SK-N-SH (cell line): Measurements from ENCODE around the gene ANGPTL8. TPM values are rescaled to one million over a fixed set of nuclear protein-coding genes. Genes with fewer than 3 reads are reported as not detected.

Experiments used
- CTCF ChIA-PET: fragments of 300-600, 350-600 bp; formaldehyde crosslinking; extraction: SDS; loops from one replicate; lab custom pipeline; 2021; lab: Yijun Ruan, JAX
- POLR2A ChIA-PET: fragments of 350-600 bp; sonication (Branson Sonifier 250); formaldehyde crosslinking; extraction: SDS; loops from one replicate; lab custom pipeline; 2020; ENCODE audit warnings: antibody characterized with exemption, inconsistent platforms; lab: Yijun Ruan, JAX
- DNase-seq: peaks from one replicate; pipeline ENCODE4 v3.0.0; 2012
- H2AFZ ChIP-seq: fragments of 200-600 bp; sonication (generic); 2 replicates; pipeline ENCODE4 v1.8.1; 2016; ENCODE audit warnings: antibody characterized with exemption, mild to moderate bottlenecking, low read depth
- H3F3A ChIP-seq: fragments of 200-600 bp; sonication (generic); replicated peaks from 2 replicates; pipeline ENCODE3; 2016; ENCODE audit warnings: antibody characterized with exemption, mild to moderate bottlenecking; ENCODE audit not compliant: insufficient read depth
- H3K27ac ChIP-seq, 2 experiments: fragments of 200-500 bp in 1 of 2; fragments of 200-600 bp in 1 of 2; sonication (Bioruptor generic) in 1 of 2; sonication (generic), shearing (Covaris generic) in 1 of 2; 2 replicates each; pipeline versions ENCODE4 v1.5.1 to v1.6.1; 2014 to 2016; ENCODE audit warnings: low read depth in 2 of 2, inconsistent platforms in 1 of 2, low read length in 1 of 2, mild to moderate bottlenecking in 1 of 2, mixed read lengths in 1 of 2
- H3K27me3 ChIP-seq: fragments of 200-600 bp; sonication (generic), shearing (Covaris generic); 2 replicates; pipeline ENCODE4 v1.6.1; 2016; ENCODE audit warnings: mixed run types; ENCODE audit not compliant: insufficient read depth
- H3K36me3 ChIP-seq, 2 experiments: fragments of 200-500 bp in 1 of 2; fragments of 200-600 bp in 1 of 2; sonication (Bioruptor generic) in 1 of 2; sonication (generic) in 1 of 2; replicated peaks in 1 of 2; 2 replicates each; pipeline versions ENCODE3 to v1.5.1; 2014 to 2016; ENCODE audit warnings: low read length in 1 of 2, mild to moderate bottlenecking in 1 of 2; ENCODE audit not compliant: insufficient read depth in 2 of 2, control insufficient read depth in 1 of 2
- H3K4me1 ChIP-seq, 2 experiments: fragments of 200-500 bp in 1 of 2; fragments of 200-600 bp in 1 of 2; sonication (Bioruptor generic) in 1 of 2; sonication (generic), shearing (Covaris generic) in 1 of 2; 2 replicates each; pipeline versions ENCODE4 v1.5.1 to v1.6.1; 2014 to 2016; ENCODE audit warnings: low read depth in 1 of 2, low read length in 1 of 2, mixed run types in 1 of 2; ENCODE audit not compliant: insufficient read depth in 2 of 2, control insufficient read depth in 1 of 2
- H3K4me2 ChIP-seq: fragments of 200-600 bp; sonication (generic), shearing (Covaris generic); 2 replicates; pipeline ENCODE4 v1.6.1; 2017; ENCODE audit warnings: mixed run types
- H3K4me3 ChIP-seq, 2 experiments: fragments of 200-500 bp in 1 of 2; fragments of 200-600 bp in 1 of 2; sonication (Bioruptor generic) in 1 of 2; sonication (generic), shearing (Covaris generic) in 1 of 2; 2 replicates each; pipeline versions ENCODE4 v1.5.1 to v1.8.1; 2014 to 2016; ENCODE audit warnings: low read depth in 2 of 2, inconsistent platforms in 1 of 2, low read length in 1 of 2, mild to moderate bottlenecking in 1 of 2, mixed read lengths in 1 of 2, moderate library complexity in 1 of 2
- H3K79me2 ChIP-seq: fragments of 200-600 bp; sonication (generic); 2 replicates; pipeline ENCODE4 v1.8.1; 2017; ENCODE audit warnings: mild to moderate bottlenecking; ENCODE audit not compliant: insufficient read depth
- H3K9ac ChIP-seq: fragments of 200-600 bp; sonication (generic); 2 replicates; pipeline ENCODE4 v1.6.1; 2017; ENCODE audit warnings: mixed run types
- H3K9me2 ChIP-seq: fragments of 200-600 bp; sonication (generic); 2 replicates; pipeline ENCODE4 v1.6.1; 2017; ENCODE audit warnings: mixed run types
- H3K9me3 ChIP-seq: fragments of 200-600 bp; sonication (generic); 2 replicates; pipeline ENCODE4 v1.6.1; 2017; ENCODE audit warnings: mixed run types, mild to moderate bottlenecking, moderate library complexity
- H4K20me1 ChIP-seq: fragments of 200-600 bp; sonication (generic); 2 replicates; pipeline ENCODE4 v1.6.1; 2017; ENCODE audit warnings: mild to moderate bottlenecking, mixed run types; ENCODE audit not compliant: insufficient read depth
- ELF1 ChIP-seq: IDR thresholded peaks from 2 replicates; pipeline ENCODE4 v1.4.0; 2012
- FOSL2 ChIP-seq: IDR thresholded peaks from 2 replicates; pipeline ENCODE4 v1.4.0; 2012; ENCODE audit warnings: low read depth, mild to moderate bottlenecking, moderate library complexity, borderline replicate concordance
- GABPA ChIP-seq: IDR thresholded peaks from 2 replicates; pipeline ENCODE4 v1.4.0; 2012; ENCODE audit warnings: low read depth, mild to moderate bottlenecking
- JUND ChIP-seq: IDR thresholded peaks from 2 replicates; pipeline ENCODE4 v1.4.0; 2012
- MEF2A ChIP-seq: IDR thresholded peaks from 2 replicates; pipeline ENCODE4 v1.4.0; 2012; ENCODE audit warnings: low read depth, borderline replicate concordance
- MXI1 ChIP-seq: IDR thresholded peaks from 2 replicates; pipeline ENCODE4 v1.6.1; 2012; ENCODE audit warnings: mild to moderate bottlenecking, low read depth, low read length, improper control_type of control experiment
- NRF1 ChIP-seq: IDR thresholded peaks from 2 replicates; pipeline ENCODE4 v1.6.1; 2012; ENCODE audit warnings: low read depth, mild to moderate bottlenecking, low read length
- RAD21 ChIP-seq: IDR thresholded peaks from 2 replicates; pipeline ENCODE4 v1.6.1; 2012; ENCODE audit warnings: mild to moderate bottlenecking, low read length
- RCOR1 ChIP-seq: fragments of 150-350 bp; IDR thresholded peaks from 2 replicates; pipeline ENCODE4 v1.6.1; 2017; ENCODE audit warnings: antibody characterized with exemption, low read length
- RXRA ChIP-seq: IDR thresholded peaks from 2 replicates; pipeline ENCODE4 v1.4.0; 2012; ENCODE audit warnings: low read depth, mild to moderate bottlenecking, borderline replicate concordance
- TEAD4 ChIP-seq: IDR thresholded peaks from 2 replicates; pipeline ENCODE4 v1.4.0; 2012; ENCODE audit warnings: mild to moderate bottlenecking, borderline replicate concordance; ENCODE audit not compliant: insufficient read depth
- WGBS: methylation state at CpG from one replicate; pipeline ENCODE4 v1.1.6; 2017; ENCODE audit warnings: low lambda C conversion rate; 5-methylcytosine and 5-hydroxymethylcytosine counted together
- polyA plus RNA-seq, 3 experiments: library from polyadenylated mRNA; depleted of rRNA; stranded (reverse); fragments of >200 nt; gene quantifications; 2 replicates each; pipeline ENCODE4 v1.2.3, GENCODE V29; 2012
- TF ChIP-seq, protein P1 (sequence below): IDR thresholded peaks from 2 replicates; pipeline ENCODE4 v1.4.0; 2012; ENCODE audit warnings: low read depth
- TF ChIP-seq, protein P2 (sequence below): IDR thresholded peaks from 2 replicates; pipeline ENCODE4 v1.6.1; 2012; ENCODE audit warnings: mild to moderate bottlenecking, low read depth, low read length, moderate library complexity
- TF ChIP-seq, protein P3 (sequence below): fragments of 150-350 bp; IDR thresholded peaks from 2 replicates; pipeline ENCODE4 v1.6.1; 2017; ENCODE audit warnings: antibody characterized with exemption, low read length, low read depth, borderline replicate concordance
- TF ChIP-seq, protein P4 (sequence below): fragments of 150-350 bp; IDR thresholded peaks from 2 replicates; pipeline ENCODE4 v1.6.1; 2016; ENCODE audit warnings: mild to moderate bottlenecking, low read depth, low read length

The ANGPTL8 gene
- polyA plus RNA-seq, 1 of the 3 experiments (the other 2 are of a cell fraction) = 0.21 TPM

DNA sequence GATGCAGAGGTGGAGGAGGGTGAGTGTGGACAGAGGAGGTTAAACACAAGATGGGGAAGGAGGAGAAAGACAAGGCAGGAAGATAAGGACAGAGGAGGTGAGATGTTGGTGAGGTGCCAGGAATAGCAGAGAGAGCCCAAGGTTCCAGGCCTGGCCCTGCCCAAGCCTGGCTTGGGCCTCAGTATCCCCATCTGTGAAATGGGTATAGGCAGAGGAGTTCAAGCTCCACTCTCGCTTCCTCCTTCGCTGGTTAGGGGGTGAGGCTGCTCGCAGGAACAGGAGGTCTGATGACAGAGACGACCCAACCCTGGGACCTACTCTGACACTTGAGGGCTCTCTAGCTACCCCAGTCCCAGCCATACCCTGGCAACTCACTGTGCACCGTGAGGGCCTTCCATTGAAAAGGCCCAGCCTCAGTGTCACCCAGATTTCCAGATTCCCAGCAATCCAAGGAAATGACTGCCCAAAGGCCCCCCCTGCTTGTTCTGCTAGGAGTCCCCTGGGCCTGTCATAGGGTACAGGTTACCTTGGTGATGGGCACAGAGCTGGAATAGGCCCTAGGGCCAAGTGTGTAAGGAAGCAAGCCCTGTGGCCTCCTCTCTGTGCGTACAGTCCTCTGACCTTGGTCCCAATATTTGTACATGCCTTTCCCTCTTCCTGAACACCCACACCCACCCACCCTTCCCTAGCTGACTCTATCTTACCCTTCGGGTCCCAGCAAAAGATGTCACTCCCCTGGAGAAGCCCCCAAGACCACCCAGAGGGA, 8.6 kb upstream of the ANGPTL8 start:
- no peak for DNase-seq
- H3F3A ChIP-seq = no peaks in the 10 kb centered on the region
- no peaks in the 10 kb centered on the region for H3K9me3 ChIP-seq
- 93% methylated on average over 5 of the region's 7 CpGs for WGBS
- H3K27me3 ChIP-seq = no peaks in the 10 kb centered on the region
- no peak overlapping the region for H3K9ac ChIP-seq
- no peak overlapping the region for H3K27ac ChIP-seq
- H3K4me2 ChIP-seq = no peak overlapping the region
- H3K36me3 ChIP-seq = peaks cover 4 to 8% of the 10 kb centered on the region in 2 experiments
- no peaks in the 10 kb centered on the region for H3K9me2 ChIP-seq
- H4K20me1 ChIP-seq = no peaks in the 10 kb centered on the region
- no peak overlapping the region for H2AFZ ChIP-seq
- H3K4me1 ChIP-seq = no peaks in the 10 kb centered on the region
- H3K4me3 ChIP-seq = no peak overlapping the region
- H3K79me2 ChIP-seq = no peaks in the 10 kb centered on the region
- no peak for TF ChIP-seq NRF1
- TF ChIP-seq JUND = no peak
- TF ChIP-seq, protein P1, sequence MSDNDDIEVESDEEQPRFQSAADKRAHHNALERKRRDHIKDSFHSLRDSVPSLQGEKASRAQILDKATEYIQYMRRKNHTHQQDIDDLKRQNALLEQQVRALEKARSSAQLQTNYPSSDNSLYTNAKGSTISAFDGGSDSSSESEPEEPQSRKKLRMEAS = no peak
- TF ChIP-seq RCOR1 = no peak
- TF ChIP-seq RXRA = no peak
- TF ChIP-seq, protein P2, sequence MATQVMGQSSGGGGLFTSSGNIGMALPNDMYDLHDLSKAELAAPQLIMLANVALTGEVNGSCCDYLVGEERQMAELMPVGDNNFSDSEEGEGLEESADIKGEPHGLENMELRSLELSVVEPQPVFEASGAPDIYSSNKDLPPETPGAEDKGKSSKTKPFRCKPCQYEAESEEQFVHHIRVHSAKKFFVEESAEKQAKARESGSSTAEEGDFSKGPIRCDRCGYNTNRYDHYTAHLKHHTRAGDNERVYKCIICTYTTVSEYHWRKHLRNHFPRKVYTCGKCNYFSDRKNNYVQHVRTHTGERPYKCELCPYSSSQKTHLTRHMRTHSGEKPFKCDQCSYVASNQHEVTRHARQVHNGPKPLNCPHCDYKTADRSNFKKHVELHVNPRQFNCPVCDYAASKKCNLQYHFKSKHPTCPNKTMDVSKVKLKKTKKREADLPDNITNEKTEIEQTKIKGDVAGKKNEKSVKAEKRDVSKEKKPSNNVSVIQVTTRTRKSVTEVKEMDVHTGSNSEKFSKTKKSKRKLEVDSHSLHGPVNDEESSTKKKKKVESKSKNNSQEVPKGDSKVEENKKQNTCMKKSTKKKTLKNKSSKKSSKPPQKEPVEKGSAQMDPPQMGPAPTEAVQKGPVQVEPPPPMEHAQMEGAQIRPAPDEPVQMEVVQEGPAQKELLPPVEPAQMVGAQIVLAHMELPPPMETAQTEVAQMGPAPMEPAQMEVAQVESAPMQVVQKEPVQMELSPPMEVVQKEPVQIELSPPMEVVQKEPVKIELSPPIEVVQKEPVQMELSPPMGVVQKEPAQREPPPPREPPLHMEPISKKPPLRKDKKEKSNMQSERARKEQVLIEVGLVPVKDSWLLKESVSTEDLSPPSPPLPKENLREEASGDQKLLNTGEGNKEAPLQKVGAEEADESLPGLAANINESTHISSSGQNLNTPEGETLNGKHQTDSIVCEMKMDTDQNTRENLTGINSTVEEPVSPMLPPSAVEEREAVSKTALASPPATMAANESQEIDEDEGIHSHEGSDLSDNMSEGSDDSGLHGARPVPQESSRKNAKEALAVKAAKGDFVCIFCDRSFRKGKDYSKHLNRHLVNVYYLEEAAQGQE = no peak
- TF ChIP-seq ELF1 = no peak
- no peak for TF ChIP-seq RAD21
- TF ChIP-seq, protein P3, sequence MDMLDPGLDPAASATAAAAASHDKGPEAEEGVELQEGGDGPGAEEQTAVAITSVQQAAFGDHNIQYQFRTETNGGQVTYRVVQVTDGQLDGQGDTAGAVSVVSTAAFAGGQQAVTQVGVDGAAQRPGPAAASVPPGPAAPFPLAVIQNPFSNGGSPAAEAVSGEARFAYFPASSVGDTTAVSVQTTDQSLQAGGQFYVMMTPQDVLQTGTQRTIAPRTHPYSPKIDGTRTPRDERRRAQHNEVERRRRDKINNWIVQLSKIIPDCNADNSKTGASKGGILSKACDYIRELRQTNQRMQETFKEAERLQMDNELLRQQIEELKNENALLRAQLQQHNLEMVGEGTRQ = no peak
- no peak for TF ChIP-seq FOSL2
- no peak for TF ChIP-seq GABPA
- TF ChIP-seq MEF2A = no peak
- no peak for TF ChIP-seq MXI1
- TF ChIP-seq TEAD4 = no peak
- TF ChIP-seq, protein P4, sequence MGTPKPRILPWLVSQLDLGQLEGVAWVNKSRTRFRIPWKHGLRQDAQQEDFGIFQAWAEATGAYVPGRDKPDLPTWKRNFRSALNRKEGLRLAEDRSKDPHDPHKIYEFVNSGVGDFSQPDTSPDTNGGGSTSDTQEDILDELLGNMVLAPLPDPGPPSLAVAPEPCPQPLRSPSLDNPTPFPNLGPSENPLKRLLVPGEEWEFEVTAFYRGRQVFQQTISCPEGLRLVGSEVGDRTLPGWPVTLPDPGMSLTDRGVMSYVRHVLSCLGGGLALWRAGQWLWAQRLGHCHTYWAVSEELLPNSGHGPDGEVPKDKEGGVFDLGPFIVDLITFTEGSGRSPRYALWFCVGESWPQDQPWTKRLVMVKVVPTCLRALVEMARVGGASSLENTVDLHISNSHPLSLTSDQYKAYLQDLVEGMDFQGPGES = no peak
- TF ChIP-seq, all 33 proteins: peak for 0
- CTCF ChIA-PET = interaction anchor here (0.6 to 3.5 kb wide), 4 partner anchors 12 to 395 kb away, joined by 3 to 19 read pairs (median 4); partner anchors contain the start of gene TMED1
- POLR2A ChIA-PET = no interaction called here
